ENCODE measurements around the gene ID3. TPM values are rescaled to one million over a fixed set of nuclear protein-coding genes. Genes with fewer than 3 reads are reported as not detected.

ID3 gene
- total RNA-seq, 4 donors from 2014 or later, result 91.1 to 194 (median 149) TPM

- Histone ChIP-seq H3K27ac (peak overlapping the region; percentile 91), H3K4me1 (peaks cover 68% of the 10 kb centered on the region), H3K4me3 (no peak overlapping the region), H3K9me3 (no peaks in the 10 kb centered on the region), H3K27me3 (no peaks in the 10 kb centered on the region), H3K36me3 (no peaks in the 10 kb centered on the region)
- no peak for DNase-seq (ENCODE audit: low spot score in 2 of 2)
- 74% methylated on average over 9 of the region's 9 CpGs for WGBS
- no peak for TF ChIP-seq POLR2AphosphoS5 (IDR thresholded peaks at IDR 0.05)
- TF ChIP-seq POLR2A (IDR thresholded peaks at IDR 0.05), result no peak
- TF ChIP-seq CTCF (IDR thresholded peaks at IDR 0.05), result no peak
- TF ChIP-seq EP300 (IDR thresholded peaks at IDR 0.05), result no peak
Measured at GRCh38 chr1:23563003-23563402, 3.7 kb upstream of the ID3 start.

- Histone ChIP-seq H3K4me3 (peak overlapping the region; percentile 89), H3K9me3 (no peaks in the 10 kb centered on the region), H3K36me3 (no peaks in the 10 kb centered on the region), H3K4me1 (peaks cover 69% of the 10 kb centered on the region), H3K27ac (peak overlapping the region; percentile 91), H3K27me3 (no peaks in the 10 kb centered on the region)
- peak; percentile 98 for DNase-seq (ENCODE audit: low spot score in 2 of 2)
- 3% methylated on average over 19 of the region's 19 CpGs for WGBS
- TF ChIP-seq EP300 (IDR thresholded peaks at IDR 0.05) (peak; percentile 11), CTCF (IDR thresholded peaks at IDR 0.05) (no peak), POLR2AphosphoS5 (IDR thresholded peaks at IDR 0.05) (peak; percentile 35 to 90 (median 51)), POLR2A (IDR thresholded peaks at IDR 0.05) (peak in 1 of 2 donors; percentile 26)
Measured at GRCh38 chr1:23562137-23562876, 3.0 kb upstream of the ID3 start.

- H3K4me1 ChIP-seq, result peaks cover 75% of the 10 kb centered on the region
- WGBS, result 20% methylated on average over 2 of the region's 2 CpGs
- no peak for TF ChIP-seq CTCF (IDR thresholded peaks at IDR 0.05)
- no peak for TF ChIP-seq POLR2AphosphoS5 (IDR thresholded peaks at IDR 0.05)
- TF ChIP-seq EP300 (IDR thresholded peaks at IDR 0.05), result no peak
- TF ChIP-seq POLR2A (IDR thresholded peaks at IDR 0.05), result no peak
Measured at GRCh38 chr1:23561813-23562100, 2.5 kb upstream of the ID3 start.

GRCh38 chr1:23561076-23561812, 1.9 kb upstream of the ID3 start:
- peaks cover 80% of the 10 kb centered on the region for H3K4me1 ChIP-seq
- H3K27me3 ChIP-seq, result no peaks in the 10 kb centered on the region
- peak overlapping the region; percentile 91 for H3K27ac ChIP-seq
- TF ChIP-seq POLR2AphosphoS5 (IDR thresholded peaks at IDR 0.05) (no peak), CTCF (IDR thresholded peaks at IDR 0.05) (no peak), POLR2A (IDR thresholded peaks at IDR 0.05) (no peak), EP300 (IDR thresholded peaks at IDR 0.05) (no peak)
- no peak for DNase-seq (ENCODE audit: low spot score in 2 of 2)
- H3K4me3 ChIP-seq, result peak overlapping the region; percentile 89
- WGBS, result 45% methylated on average over 6 of the region's 6 CpGs
- H3K36me3 ChIP-seq, result no peaks in the 10 kb centered on the region
- H3K9me3 ChIP-seq, result no peaks in the 10 kb centered on the region

More at GRCh38 chr1:23561813-23562100, 2.5 kb upstream of the ID3 start:
- no peaks in the 10 kb centered on the region for H3K27me3 ChIP-seq
- H3K9me3 ChIP-seq, result no peaks in the 10 kb centered on the region
- H3K36me3 ChIP-seq, result no peaks in the 10 kb centered on the region
- DNase-seq (ENCODE audit: low spot score in 2 of 2), result no peak
- H3K27ac ChIP-seq, result peak overlapping the region; percentile 91
- H3K4me3 ChIP-seq, result peak overlapping the region; percentile 89

All from suprapubic skin (tissue), 4 donors.